ENCODE data around the gene SLC6A6.

- TF ChIP-seq EZH2 (IDR thresholded peaks at IDR 0.05; ENCODE audit: insufficient read depth, low read length) (no peak), CTCF (IDR thresholded peaks at IDR 0.05; ENCODE audit: insufficient read depth, low read depth, low read length) (no peak)
Observed at GRCh38 chr3:14474363-14475081, 72.1 kb downstream of the SLC6A6 start.

Measured in astrocyte (in vitro differentiated cells and primary cell).